Activated CD4-positive, alpha-beta T cell treated with anti-CD3 and anti-CD28 coated beads, Interleukin-2, amount 50 U/mL, for 4 hours (primary cell): ENCODE data around the gene PALD1.
A peak's percentile ranks its signal among the peaks of the same experiment; 100 is the strongest.

Source experiments
- DNase-seq, 2 experiments: peaks; one replicate each; pipeline ENCODE4 v3.0.0-alpha.2; 2020

Gene PALD1

GRCh38 chr10:70508912-70509756, 30.6 kb downstream of the PALD1 start:
- DNase-seq, result no peak

GRCh38 chr10:70509757-70510147, 31.2 kb downstream of the PALD1 start:
- no peak for DNase-seq

- DNase-seq, result no peak
Observed at GRCh38 chr10:70510453-70510852, 31.9 kb downstream of the PALD1 start.

- no peak for DNase-seq
Observed at GRCh38 chr10:70510904-70511303, 32.3 kb downstream of the PALD1 start.

GRCh38 chr10:70512149-70512639, 33.6 kb downstream of the PALD1 start:
- no peak for DNase-seq

GRCh38 chr10:70513848-70514309, 35.3 kb downstream of the PALD1 start:
- peak in 1 of 2 experiments; percentile 7 for DNase-seq

- no peak for DNase-seq
Observed at GRCh38 chr10:70514591-70514990, 36.0 kb downstream of the PALD1 start.

GRCh38 chr10:70515035-70515667, 36.6 kb downstream of the PALD1 start:
- no peak for DNase-seq

GRCh38 chr10:70518695-70519094, 40.1 kb downstream of the PALD1 start:
- DNase-seq, result no peak

- no peak for DNase-seq
Observed at GRCh38 chr10:70523057-70523456, 44.5 kb downstream of the PALD1 start.

GRCh38 chr10:70523549-70523948, 45.0 kb downstream of the PALD1 start:
- no peak for DNase-seq

- no peak for DNase-seq
Observed at GRCh38 chr10:70528314-70528713, 49.7 kb downstream of the PALD1 start.

GRCh38 chr10:70528741-70529362, 50.3 kb downstream of the PALD1 start:
- DNase-seq, result no peak

- DNase-seq, result no peak
Observed at GRCh38 chr10:70529848-70530247, 51.3 kb downstream of the PALD1 start.

- no peak for DNase-seq
Observed at GRCh38 chr10:70530315-70530714, 51.7 kb downstream of the PALD1 start.

GRCh38 chr10:70532554-70533188, 54.1 kb downstream of the PALD1 start:
- DNase-seq, result no peak

GRCh38 chr10:70533189-70533558, 54.6 kb downstream of the PALD1 start:
- DNase-seq, result no peak

- DNase-seq, result no peak
Observed at GRCh38 chr10:70534281-70534680, 55.7 kb downstream of the PALD1 start.

- no peak for DNase-seq
Observed at GRCh38 chr10:70535001-70535400, 56.4 kb downstream of the PALD1 start.

GRCh38 chr10:70535451-70535850, 56.9 kb downstream of the PALD1 start:
- no peak for DNase-seq

GRCh38 chr10:70536196-70536861, 57.8 kb downstream of the PALD1 start:
- no peak for DNase-seq

GRCh38 chr10:70537398-70538194, 59.0 kb downstream of the PALD1 start:
- peak in 1 of 2 experiments; percentile 13 for DNase-seq
